DOHH2 (cell line): ENCODE data around the gene RNF213.

Source experiments
- H3F3A ChIP-seq: fragments of 200-600 bp; sonication (generic), shearing (Covaris generic); 2 replicates; pipeline ENCODE4 v1.6.0; 2016; ENCODE audit warnings: antibody characterized with exemption, mild to moderate bottlenecking; ENCODE audit not compliant: control insufficient read depth, insufficient read depth
- H3K27ac ChIP-seq: fragments of 200-600 bp; sonication (generic); 2 replicates; pipeline ENCODE4 v1.5.1; 2014; ENCODE audit warnings: low read depth, mild to moderate bottlenecking, low read length, moderate library complexity
- H3K27me3 ChIP-seq: fragments of 200-600 bp; sonication (generic); 2 replicates; pipeline ENCODE4 v1.6.1; 2014; ENCODE audit warnings: mild to moderate bottlenecking, low read length, mixed read lengths; ENCODE audit not compliant: control insufficient read depth
- H3K36me3 ChIP-seq: fragments of 200-600 bp; sonication (generic); 2 replicates; pipeline ENCODE4 v1.6.1; 2014; ENCODE audit warnings: mild to moderate bottlenecking, low read length, moderate library complexity, mixed read lengths; ENCODE audit not compliant: control insufficient read depth
- H3K4me1 ChIP-seq: fragments of 200-600 bp; sonication (generic); 2 replicates; pipeline ENCODE4 v1.6.1; 2014; ENCODE audit warnings: mild to moderate bottlenecking, low read length, mixed read lengths; ENCODE audit not compliant: control insufficient read depth
- H3K4me2 ChIP-seq: fragments of 200-600 bp; sonication (generic); 2 replicates; pipeline ENCODE4 v1.6.0; 2014; ENCODE audit warnings: mild to moderate bottlenecking, low read length, moderate library complexity
- H3K4me3 ChIP-seq: fragments of 200-600 bp; sonication (generic); 2 replicates; pipeline ENCODE4 v1.5.1; 2014; ENCODE audit warnings: mild to moderate bottlenecking, low read length, mixed read lengths
- H3K79me2 ChIP-seq: fragments of 200-600 bp; sonication (generic); 2 replicates; pipeline ENCODE4 v1.6.1; 2014; ENCODE audit warnings: mild to moderate bottlenecking, low read length, mixed read lengths; ENCODE audit not compliant: control insufficient read depth
- H3K9me2 ChIP-seq: fragments of 200-600 bp; sonication (generic); replicated peaks from 2 replicates; pipeline ENCODE4 v1.6.1; 2014; ENCODE audit warnings: mild to moderate bottlenecking, low read length, mixed read lengths; ENCODE audit not compliant: control insufficient read depth
- H3K9me3 ChIP-seq: fragments of 200-600 bp; sonication (generic); 2 replicates; pipeline ENCODE4 v1.6.1; 2014; ENCODE audit warnings: antibody characterized with exemption, low read length, mixed read lengths; ENCODE audit not compliant: control insufficient read depth, insufficient read depth
- H4K20me1 ChIP-seq: fragments of 200-600 bp; sonication (generic); 2 replicates; pipeline ENCODE4 v1.6.0; 2014; ENCODE audit warnings: low read depth, mild to moderate bottlenecking, antibody characterized with exemption, low read length, moderate library complexity; ENCODE audit not compliant: control insufficient read depth, insufficient read depth
- CTCF ChIP-seq: fragments of 200-600 bp; sonication (generic); IDR thresholded peaks from one replicate; pipeline ENCODE4 v1.5.1; 2014; ENCODE audit warnings: antibody characterized with exemption, mild to moderate bottlenecking, low read depth, low read length; ENCODE audit not compliant: poor library complexity, severe bottlenecking
- EZH2phosphoT487 ChIP-seq: fragments of 200-600 bp; sonication (generic); IDR thresholded peaks from 2 replicates; pipeline ENCODE4 v1.6.1; 2017; ENCODE audit warnings: borderline replicate concordance, mild to moderate bottlenecking, antibody characterized with exemption, low read length, moderate library complexity, mixed read lengths

The RNF213 gene

GRCh38 chr17:80286638-80286960 is 25.9 kb downstream of the RNF213 start:
- Histone ChIP-seq H3K9me3 (no peaks in the 10 kb centered on the region), H3K36me3 (no peaks in the 10 kb centered on the region), H3K4me2 (no peak overlapping the region)

GRCh38 chr17:80287038-80287437 is 26.4 kb downstream of the RNF213 start:
- H3K79me2 ChIP-seq: no peaks in the 10 kb centered on the region
- H3F3A ChIP-seq: no peaks in the 10 kb centered on the region
- no peaks in the 10 kb centered on the region for H3K9me3 ChIP-seq
- H3K4me2 ChIP-seq: no peak overlapping the region
- H3K36me3 ChIP-seq: no peaks in the 10 kb centered on the region
- H3K4me1 ChIP-seq: no peaks in the 10 kb centered on the region
- H3K27ac ChIP-seq: no peak overlapping the region
- H3K9me2 ChIP-seq: no peaks in the 10 kb centered on the region
- no peaks in the 10 kb centered on the region for H4K20me1 ChIP-seq
- TF ChIP-seq EZH2phosphoT487 (no peak), CTCF (no peak)
- no peak overlapping the region for H3K4me3 ChIP-seq
- H3K27me3 ChIP-seq: no peaks in the 10 kb centered on the region

More at GRCh38 chr17:80286638-80286960, 25.9 kb downstream of the RNF213 start:
- no peaks in the 10 kb centered on the region for H3K9me2 ChIP-seq
- no peak overlapping the region for H3K4me3 ChIP-seq
- no peaks in the 10 kb centered on the region for H3K4me1 ChIP-seq
- no peaks in the 10 kb centered on the region for H3K79me2 ChIP-seq
- TF ChIP-seq CTCF: no peak
- no peak for TF ChIP-seq EZH2phosphoT487
- H3F3A ChIP-seq: no peaks in the 10 kb centered on the region
- no peaks in the 10 kb centered on the region for H4K20me1 ChIP-seq
- no peaks in the 10 kb centered on the region for H3K27me3 ChIP-seq
- no peak overlapping the region for H3K27ac ChIP-seq

GRCh38 chr17:80287806-80288567 is 27.3 kb downstream of the RNF213 start:
- Histone ChIP-seq H3K79me2 (no peaks in the 10 kb centered on the region), H4K20me1 (no peaks in the 10 kb centered on the region), H3K36me3 (no peaks in the 10 kb centered on the region), H3K27ac (no peak overlapping the region), H3F3A (no peaks in the 10 kb centered on the region), H3K4me3 (no peak overlapping the region), H3K4me1 (no peaks in the 10 kb centered on the region), H3K9me3 (no peaks in the 10 kb centered on the region), H3K27me3 (no peaks in the 10 kb centered on the region), H3K4me2 (no peak overlapping the region), H3K9me2 (no peaks in the 10 kb centered on the region)
- no peak for TF ChIP-seq EZH2phosphoT487
- TF ChIP-seq CTCF: no peak

- Histone ChIP-seq H3K4me1 (no peaks in the 10 kb centered on the region), H3K27ac (no peak overlapping the region), H3K36me3 (no peaks in the 10 kb centered on the region), H3K9me2 (no peaks in the 10 kb centered on the region), H4K20me1 (no peaks in the 10 kb centered on the region), H3K9me3 (no peaks in the 10 kb centered on the region), H3F3A (no peaks in the 10 kb centered on the region), H3K27me3 (no peaks in the 10 kb centered on the region), H3K79me2 (no peaks in the 10 kb centered on the region), H3K4me3 (no peak overlapping the region), H3K4me2 (no peak overlapping the region)
- no peak for TF ChIP-seq CTCF
- TF ChIP-seq EZH2phosphoT487: no peak
Observed at GRCh38 chr17:80289616-80290015, 29.0 kb downstream of the RNF213 start.
